HUES48 (cell line): Measurements from ENCODE around the gene SBNO1.
"Not testable (repeated sequence)": the region's sequence is repeated elsewhere in the genome, so short reads cannot be mapped to it uniquely, and the experiment has no call there.

Source experiments
- H3K27ac ChIP-seq: one replicate; pipeline ENCODE4 v1.7.0; 2013; ENCODE audit warnings: low read depth, low read length, inconsistent platforms
- H3K27me3 ChIP-seq: 2 replicates; pipeline ENCODE4 v1.6.1; 2013; ENCODE audit warnings: mild to moderate bottlenecking, low read length; ENCODE audit not compliant: control insufficient read depth, insufficient read depth
- H3K36me3 ChIP-seq: 2 replicates; pipeline ENCODE4 v1.6.1; 2013; ENCODE audit warnings: low read length; ENCODE audit not compliant: control insufficient read depth, insufficient read depth
- H3K4me1 ChIP-seq: 2 replicates; pipeline ENCODE4 v1.6.1; 2013; ENCODE audit warnings: mild to moderate bottlenecking, low read length; ENCODE audit not compliant: control insufficient read depth, insufficient read depth
- H3K4me3 ChIP-seq: 2 replicates; pipeline ENCODE4 v1.5.1; 2013; ENCODE audit warnings: mild to moderate bottlenecking, low read depth, low read length
- H3K9ac ChIP-seq: 2 replicates; pipeline ENCODE4 v1.6.1; 2013; ENCODE audit warnings: mild to moderate bottlenecking, low read depth, low read length, moderate library complexity
- H3K9me3 ChIP-seq: 2 replicates; pipeline ENCODE4 v1.6.1; 2013; ENCODE audit warnings: low read length; ENCODE audit not compliant: control insufficient read depth, insufficient read depth

The SBNO1 gene

GRCh38 chr12:123260081-123260480 lies 104.6 kb downstream of the SBNO1 start:
- Histone ChIP-seq H3K9me3 (no peaks in the 10 kb centered on the region), H3K9ac (no peak overlapping the region), H3K4me1 (peaks cover 17% of the 10 kb centered on the region), H3K27ac (no peak overlapping the region), H3K27me3 (no peaks in the 10 kb centered on the region), H3K36me3 (peaks cover 90% of the 10 kb centered on the region), H3K4me3 (no peak overlapping the region)

GRCh38 chr12:123258593-123258992 lies 106.1 kb downstream of the SBNO1 start:
- H3K4me1 ChIP-seq: peaks cover 17% of the 10 kb centered on the region
- H3K27ac ChIP-seq: no peak overlapping the region
- peaks cover 91% of the 10 kb centered on the region for H3K36me3 ChIP-seq
- no peaks in the 10 kb centered on the region for H3K9me3 ChIP-seq
- H3K4me3 ChIP-seq: no peak overlapping the region
- no peaks in the 10 kb centered on the region for H3K27me3 ChIP-seq
- H3K9ac ChIP-seq: no peak overlapping the region

GRCh38 chr12:123254853-123255446 lies 109.7 kb downstream of the SBNO1 start:
- Histone ChIP-seq H3K27ac (no peak overlapping the region), H3K4me1 (peaks cover 10% of the 10 kb centered on the region; the same call in 1 of the 2 replicates), H3K9me3 (no peaks in the 10 kb centered on the region), H3K27me3 (no peaks in the 10 kb centered on the region), H3K9ac (no peak overlapping the region), H3K4me3 (no peak overlapping the region), H3K36me3 (peaks cover 75% of the 10 kb centered on the region)

- Histone ChIP-seq H3K27ac (no peak overlapping the region), H3K27me3 (no peaks in the 10 kb centered on the region), H3K4me1 (peaks cover 10% of the 10 kb centered on the region; the same call in 1 of the 2 replicates), H3K36me3 (peaks cover 64% of the 10 kb centered on the region), H3K9me3 (no peaks in the 10 kb centered on the region), H3K4me3 (no peak overlapping the region), H3K9ac (no peak overlapping the region)
Observed at GRCh38 chr12:123253641-123254459, 110.8 kb downstream of the SBNO1 start.

GRCh38 chr12:123252365-123252764 lies 112.3 kb downstream of the SBNO1 start:
- not testable (repeated sequence) for H3K4me3 ChIP-seq, H3K27ac ChIP-seq, H3K4me1 ChIP-seq, H3K27me3 ChIP-seq, H3K9ac ChIP-seq, H3K9me3 ChIP-seq
- H3K36me3 ChIP-seq: peaks cover 54% of the 10 kb centered on the region

- Histone ChIP-seq H3K9me3 (peaks cover 3% of the 10 kb centered on the region; the same call in 1 of the 2 replicates), H3K4me3 (no peak overlapping the region), H3K27me3 (no peaks in the 10 kb centered on the region), H3K27ac (peak overlapping the region; percentile 40), H3K9ac (no peak overlapping the region), H3K4me1 (peaks cover 10% of the 10 kb centered on the region; the same call in 1 of the 2 replicates), H3K36me3 (peaks cover 49% of the 10 kb centered on the region)
Observed at GRCh38 chr12:123251403-123252076, 113.1 kb downstream of the SBNO1 start.

- Histone ChIP-seq H3K27me3 (no peaks in the 10 kb centered on the region), H3K4me1 (peaks cover 10% of the 10 kb centered on the region; the same call in 1 of the 2 replicates), H3K4me3 (no peak overlapping the region), H3K27ac (peak overlapping the region; percentile 40), H3K9ac (no peak overlapping the region), H3K36me3 (peaks cover 43% of the 10 kb centered on the region), H3K9me3 (peaks cover 3% of the 10 kb centered on the region; the same call in 1 of the 2 replicates)
Observed at GRCh38 chr12:123250471-123251383, 113.9 kb downstream of the SBNO1 start.

- peaks cover 30% of the 10 kb centered on the region for H3K36me3 ChIP-seq
- not testable (repeated sequence) for H3K27ac ChIP-seq, H3K4me1 ChIP-seq, H3K27me3 ChIP-seq, H3K9me3 ChIP-seq, H3K4me3 ChIP-seq, H3K9ac ChIP-seq
Observed at GRCh38 chr12:123248996-123249741, 115.5 kb downstream of the SBNO1 start.

GRCh38 chr12:123248129-123248528 lies 116.5 kb downstream of the SBNO1 start:
- peaks cover 20% of the 10 kb centered on the region for H3K36me3 ChIP-seq
- H3K27me3 ChIP-seq, H3K9me3 ChIP-seq, H3K4me1 ChIP-seq, H3K9ac ChIP-seq, H3K27ac ChIP-seq, H3K4me3 ChIP-seq: not testable (repeated sequence)

GRCh38 chr12:123245678-123246077 lies 119.0 kb downstream of the SBNO1 start:
- H3K36me3 ChIP-seq: peaks cover 13% of the 10 kb centered on the region

More at GRCh38 chr12:123245678-123246077, 119.0 kb downstream of the SBNO1 start:
- no peak overlapping the region for H3K4me3 ChIP-seq
- no peak overlapping the region for H3K27ac ChIP-seq
- H3K9me3 ChIP-seq: peaks cover 3% of the 10 kb centered on the region; the same call in 1 of the 2 replicates
- peaks cover 1% of the 10 kb centered on the region; the same call in 1 of the 2 replicates for H3K4me1 ChIP-seq
- no peak overlapping the region for H3K9ac ChIP-seq
- no peaks in the 10 kb centered on the region for H3K27me3 ChIP-seq
